Stimulated activated CD8-positive, alpha-beta memory T cell treated with anti-CD3 and anti-CD28 coated beads, Interleukin-7, amount 100 ng/mL, for 1 hour (primary cell): ENCODE measurements around the gene MAML2.

Experiments
- DNase-seq, 2 donors: peaks; one replicate each; pipeline ENCODE4 v3.0.0-alpha.2; 2020; ENCODE audit warnings: low read depth in 2 of 2

Gene MAML2

GRCh38 chr11:96125400-96125799 is 217.6 kb downstream of the MAML2 start:
- DNase-seq, result no peak

- DNase-seq, result no peak
Observed at GRCh38 chr11:96124155-96124554, 218.8 kb downstream of the MAML2 start.

GRCh38 chr11:96123301-96123700 is 219.7 kb downstream of the MAML2 start:
- no peak for DNase-seq

- no peak for DNase-seq
Observed at GRCh38 chr11:96122601-96123074, 220.4 kb downstream of the MAML2 start.

- DNase-seq, result no peak
Observed at GRCh38 chr11:96119211-96119610, 223.8 kb downstream of the MAML2 start.

GRCh38 chr11:96116376-96116775 is 226.6 kb downstream of the MAML2 start:
- DNase-seq, result no peak

- no peak for DNase-seq
Observed at GRCh38 chr11:96114178-96115064, 228.6 kb downstream of the MAML2 start.

- DNase-seq, result no peak
Observed at GRCh38 chr11:96113193-96113681, 229.8 kb downstream of the MAML2 start.

GRCh38 chr11:96112192-96113128 is 230.5 kb downstream of the MAML2 start:
- no peak for DNase-seq

GRCh38 chr11:96111308-96111707 is 231.7 kb downstream of the MAML2 start:
- DNase-seq, result no peak

- DNase-seq, result no peak
Observed at GRCh38 chr11:96110302-96110701, 232.7 kb downstream of the MAML2 start.

- DNase-seq, result no peak
Observed at GRCh38 chr11:96109331-96110030, 233.5 kb downstream of the MAML2 start.

GRCh38 chr11:96107143-96107824 is 235.7 kb downstream of the MAML2 start:
- DNase-seq, result no peak

- DNase-seq, result no peak
Observed at GRCh38 chr11:96106645-96107044, 236.3 kb downstream of the MAML2 start.

- no peak for DNase-seq
Observed at GRCh38 chr11:96105944-96106343, 237.1 kb downstream of the MAML2 start.

GRCh38 chr11:96105197-96105895 is 237.6 kb downstream of the MAML2 start:
- DNase-seq, result no peak

- no peak for DNase-seq
Observed at GRCh38 chr11:96104496-96104895, 238.5 kb downstream of the MAML2 start.

GRCh38 chr11:96103721-96104120 is 239.3 kb downstream of the MAML2 start:
- no peak for DNase-seq

- DNase-seq, result no peak
Observed at GRCh38 chr11:96103102-96103501, 239.9 kb downstream of the MAML2 start.

- DNase-seq, result no peak
Observed at GRCh38 chr11:96102664-96103078, 240.3 kb downstream of the MAML2 start.
